Transverse colon (tissue), 3 donors: ENCODE results near the gene THADA.

Experiments used
- POLR2A ChIP-seq: fragments of 450-650 bp; IDR thresholded peaks from one replicate; pipeline ENCODE4 v1.6.1; 2016; ENCODE audit warnings: antibody characterized with exemption, mild to moderate bottlenecking, moderate library complexity
- TF ChIP-seq, protein P1 (sequence below), 5 experiments: fragments of 200-600 bp in 3 of 5; fragments of 450-650 bp in 2 of 5; sonication (generic) in 3 of 5; IDR thresholded peaks; 1 replicate in 2 of 5; 2 replicates in 3 of 5; pipeline ENCODE4 v1.5.1; 2016 to 2017; ENCODE audit warnings: antibody characterized with exemption in 5 of 5, inconsistent platforms in 3 of 5, mild to moderate bottlenecking in 2 of 5, moderate library complexity in 1 of 5

DNA sequence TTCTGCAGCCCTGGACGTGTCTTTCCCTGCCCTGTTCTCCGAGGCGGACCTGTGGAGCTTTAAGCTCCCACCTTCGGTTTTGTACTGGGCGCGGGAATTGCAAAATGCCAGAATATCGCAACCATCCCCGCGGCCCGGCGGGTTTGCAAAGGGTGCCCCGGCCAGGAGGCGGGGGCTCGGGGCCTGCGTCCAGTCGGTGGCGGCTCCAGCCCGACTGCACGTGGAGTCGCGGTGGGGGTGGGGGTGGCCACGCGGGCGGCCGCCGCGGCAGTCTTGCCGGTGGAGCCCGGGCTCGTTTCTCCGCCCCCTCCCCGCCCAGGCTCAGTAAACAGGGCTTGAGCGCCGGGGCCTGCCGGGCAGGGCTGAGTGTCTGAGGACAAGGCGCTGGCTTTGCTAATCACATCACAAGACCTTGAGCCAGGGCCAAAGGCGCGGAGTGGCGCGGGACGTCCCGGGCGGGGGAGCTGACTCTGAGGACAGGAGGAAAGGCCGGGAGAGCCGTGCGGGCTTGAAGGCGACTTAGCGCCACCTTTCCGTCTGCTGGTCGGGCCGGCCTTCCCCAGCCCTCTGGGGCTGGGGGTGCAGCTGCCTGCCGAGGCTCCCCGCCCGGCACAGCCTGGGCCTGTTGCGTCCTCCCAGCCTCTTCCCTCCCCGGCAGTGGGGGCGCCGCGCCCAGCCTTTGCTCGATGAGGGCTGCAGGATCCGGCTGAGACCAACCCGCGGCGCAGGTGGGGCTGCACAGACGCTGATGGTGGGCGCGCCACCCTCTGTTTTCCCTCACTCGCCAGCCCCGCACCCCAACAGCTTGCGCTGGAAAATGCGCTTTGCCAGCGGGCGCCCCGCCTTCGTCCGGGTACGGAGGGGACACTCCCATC lies 368.6 kb downstream of the THADA start:
- TF ChIP-seq, protein P1, sequence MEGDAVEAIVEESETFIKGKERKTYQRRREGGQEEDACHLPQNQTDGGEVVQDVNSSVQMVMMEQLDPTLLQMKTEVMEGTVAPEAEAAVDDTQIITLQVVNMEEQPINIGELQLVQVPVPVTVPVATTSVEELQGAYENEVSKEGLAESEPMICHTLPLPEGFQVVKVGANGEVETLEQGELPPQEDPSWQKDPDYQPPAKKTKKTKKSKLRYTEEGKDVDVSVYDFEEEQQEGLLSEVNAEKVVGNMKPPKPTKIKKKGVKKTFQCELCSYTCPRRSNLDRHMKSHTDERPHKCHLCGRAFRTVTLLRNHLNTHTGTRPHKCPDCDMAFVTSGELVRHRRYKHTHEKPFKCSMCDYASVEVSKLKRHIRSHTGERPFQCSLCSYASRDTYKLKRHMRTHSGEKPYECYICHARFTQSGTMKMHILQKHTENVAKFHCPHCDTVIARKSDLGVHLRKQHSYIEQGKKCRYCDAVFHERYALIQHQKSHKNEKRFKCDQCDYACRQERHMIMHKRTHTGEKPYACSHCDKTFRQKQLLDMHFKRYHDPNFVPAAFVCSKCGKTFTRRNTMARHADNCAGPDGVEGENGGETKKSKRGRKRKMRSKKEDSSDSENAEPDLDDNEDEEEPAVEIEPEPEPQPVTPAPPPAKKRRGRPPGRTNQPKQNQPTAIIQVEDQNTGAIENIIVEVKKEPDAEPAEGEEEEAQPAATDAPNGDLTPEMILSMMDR (IDR thresholded peaks at IDR 0.05): peak in 3 of 5 experiments; percentile 30 to 51 (median 34)
- peak; percentile 16 for TF ChIP-seq POLR2A
